ENCODE data around the gene CHD6.

The CHD6 gene

DNA sequence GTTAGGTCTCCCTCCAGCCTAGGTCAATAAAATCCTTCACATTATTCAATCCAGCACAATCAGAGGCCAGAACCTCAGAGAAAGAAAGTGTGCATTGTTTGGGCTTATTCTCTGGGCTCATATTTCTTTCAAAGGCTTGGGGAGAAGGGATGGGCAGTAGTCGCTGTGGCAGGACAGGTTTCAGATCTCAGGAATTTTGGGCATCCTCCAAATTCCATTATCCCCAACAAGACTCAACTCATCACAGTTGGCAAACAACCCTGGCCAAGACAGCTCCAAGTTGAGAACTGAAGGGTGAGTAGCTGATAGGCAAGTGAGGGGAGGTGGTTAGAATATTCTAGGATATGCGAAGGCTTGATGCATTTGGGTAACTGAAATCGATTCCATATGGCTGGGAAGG, 27.2 kb upstream of the CHD6 start:
- Histone ChIP-seq H3K27ac (replicated peaks) (no peak overlapping the region), H3K27me3 (ENCODE audit: insufficient read depth, poor library complexity, severe bottlenecking) (peaks cover 11% of the 10 kb centered on the region), H3K4me3 (replicated peaks; ENCODE audit: insufficient read depth, low read length) (no peak overlapping the region)
- no peak for TF ChIP-seq GABPA (IDR thresholded peaks at IDR 0.05; ENCODE audit: low read depth)
- TF ChIP-seq SPI1 (IDR thresholded peaks at IDR 0.05; ENCODE audit: borderline replicate concordance, low read depth) = no peak
- TF ChIP-seq, protein P1, sequence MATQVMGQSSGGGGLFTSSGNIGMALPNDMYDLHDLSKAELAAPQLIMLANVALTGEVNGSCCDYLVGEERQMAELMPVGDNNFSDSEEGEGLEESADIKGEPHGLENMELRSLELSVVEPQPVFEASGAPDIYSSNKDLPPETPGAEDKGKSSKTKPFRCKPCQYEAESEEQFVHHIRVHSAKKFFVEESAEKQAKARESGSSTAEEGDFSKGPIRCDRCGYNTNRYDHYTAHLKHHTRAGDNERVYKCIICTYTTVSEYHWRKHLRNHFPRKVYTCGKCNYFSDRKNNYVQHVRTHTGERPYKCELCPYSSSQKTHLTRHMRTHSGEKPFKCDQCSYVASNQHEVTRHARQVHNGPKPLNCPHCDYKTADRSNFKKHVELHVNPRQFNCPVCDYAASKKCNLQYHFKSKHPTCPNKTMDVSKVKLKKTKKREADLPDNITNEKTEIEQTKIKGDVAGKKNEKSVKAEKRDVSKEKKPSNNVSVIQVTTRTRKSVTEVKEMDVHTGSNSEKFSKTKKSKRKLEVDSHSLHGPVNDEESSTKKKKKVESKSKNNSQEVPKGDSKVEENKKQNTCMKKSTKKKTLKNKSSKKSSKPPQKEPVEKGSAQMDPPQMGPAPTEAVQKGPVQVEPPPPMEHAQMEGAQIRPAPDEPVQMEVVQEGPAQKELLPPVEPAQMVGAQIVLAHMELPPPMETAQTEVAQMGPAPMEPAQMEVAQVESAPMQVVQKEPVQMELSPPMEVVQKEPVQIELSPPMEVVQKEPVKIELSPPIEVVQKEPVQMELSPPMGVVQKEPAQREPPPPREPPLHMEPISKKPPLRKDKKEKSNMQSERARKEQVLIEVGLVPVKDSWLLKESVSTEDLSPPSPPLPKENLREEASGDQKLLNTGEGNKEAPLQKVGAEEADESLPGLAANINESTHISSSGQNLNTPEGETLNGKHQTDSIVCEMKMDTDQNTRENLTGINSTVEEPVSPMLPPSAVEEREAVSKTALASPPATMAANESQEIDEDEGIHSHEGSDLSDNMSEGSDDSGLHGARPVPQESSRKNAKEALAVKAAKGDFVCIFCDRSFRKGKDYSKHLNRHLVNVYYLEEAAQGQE (IDR thresholded peaks at IDR 0.05; ENCODE audit: insufficient replicate concordance, low read depth) = no peak
- no peak for TF ChIP-seq POLR2AphosphoS5 (IDR thresholded peaks at IDR 0.05; ENCODE audit: low read depth)
- TF ChIP-seq, protein P2, sequence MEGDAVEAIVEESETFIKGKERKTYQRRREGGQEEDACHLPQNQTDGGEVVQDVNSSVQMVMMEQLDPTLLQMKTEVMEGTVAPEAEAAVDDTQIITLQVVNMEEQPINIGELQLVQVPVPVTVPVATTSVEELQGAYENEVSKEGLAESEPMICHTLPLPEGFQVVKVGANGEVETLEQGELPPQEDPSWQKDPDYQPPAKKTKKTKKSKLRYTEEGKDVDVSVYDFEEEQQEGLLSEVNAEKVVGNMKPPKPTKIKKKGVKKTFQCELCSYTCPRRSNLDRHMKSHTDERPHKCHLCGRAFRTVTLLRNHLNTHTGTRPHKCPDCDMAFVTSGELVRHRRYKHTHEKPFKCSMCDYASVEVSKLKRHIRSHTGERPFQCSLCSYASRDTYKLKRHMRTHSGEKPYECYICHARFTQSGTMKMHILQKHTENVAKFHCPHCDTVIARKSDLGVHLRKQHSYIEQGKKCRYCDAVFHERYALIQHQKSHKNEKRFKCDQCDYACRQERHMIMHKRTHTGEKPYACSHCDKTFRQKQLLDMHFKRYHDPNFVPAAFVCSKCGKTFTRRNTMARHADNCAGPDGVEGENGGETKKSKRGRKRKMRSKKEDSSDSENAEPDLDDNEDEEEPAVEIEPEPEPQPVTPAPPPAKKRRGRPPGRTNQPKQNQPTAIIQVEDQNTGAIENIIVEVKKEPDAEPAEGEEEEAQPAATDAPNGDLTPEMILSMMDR (IDR thresholded peaks at IDR 0.05; ENCODE audit: insufficient read depth, low read length) = no peak
- DNase-seq (ENCODE audit: low read depth in 1 of 2, low spot score in 1 of 2) = no peak

DNA sequence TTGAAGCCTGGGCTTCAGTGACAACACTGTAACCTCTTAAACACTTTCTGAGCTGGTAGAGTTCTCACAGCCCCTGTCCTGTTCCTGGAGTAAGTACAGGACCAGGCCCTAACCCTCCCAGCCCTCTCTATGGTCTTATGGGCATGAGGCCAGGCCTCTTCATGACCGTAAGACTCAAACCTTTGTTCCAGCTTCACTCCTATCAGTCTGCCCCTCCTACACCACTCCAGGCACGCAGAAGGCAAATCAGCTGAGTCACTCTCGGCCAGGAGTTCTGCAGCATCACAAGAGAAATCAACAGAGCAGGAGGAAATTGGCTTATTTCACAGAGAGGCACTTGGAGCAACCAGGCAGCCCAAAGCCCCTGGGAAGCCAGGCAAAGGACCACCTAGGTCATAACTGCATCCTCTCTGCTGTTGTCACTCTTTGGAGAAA, 25.3 kb upstream of the CHD6 start:
- H3K4me3 ChIP-seq (replicated peaks; ENCODE audit: insufficient read depth, low read length) = no peak overlapping the region
- peak in 1 of 2 experiments; percentile 20 for DNase-seq (ENCODE audit: low read depth in 1 of 2, low spot score in 1 of 2)

DNA sequence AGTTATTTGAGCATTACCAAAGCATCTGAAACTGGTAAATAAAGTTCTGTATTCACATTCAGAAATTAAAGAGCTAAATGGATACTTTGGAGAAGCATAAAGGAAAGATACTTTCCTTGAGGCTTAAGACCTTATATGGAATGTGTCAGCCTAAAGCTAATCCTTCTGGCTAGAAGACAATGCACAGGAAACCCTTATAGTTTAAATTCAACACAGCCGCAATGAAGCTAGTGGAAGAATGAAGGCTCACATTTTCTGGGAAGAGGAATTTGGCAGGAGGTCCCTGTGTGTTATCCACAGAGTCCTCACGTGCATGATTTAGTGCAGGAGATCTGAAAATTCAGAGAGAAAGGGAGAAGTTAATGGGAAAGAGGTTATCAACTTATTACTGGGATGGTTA, 21.5 kb upstream of the CHD6 start:
- Histone ChIP-seq H3K27ac (replicated peaks) (no peak overlapping the region), H3K27me3 (ENCODE audit: insufficient read depth, poor library complexity, severe bottlenecking) (peaks cover 5% of the 10 kb centered on the region), H3K4me3 (replicated peaks; ENCODE audit: insufficient read depth, low read length) (no peak overlapping the region)
- DNase-seq (ENCODE audit: low read depth in 1 of 2, low spot score in 1 of 2) = no peak
- TF ChIP-seq GABPA (IDR thresholded peaks at IDR 0.05; ENCODE audit: low read depth) (no peak), SPI1 (IDR thresholded peaks at IDR 0.05; ENCODE audit: borderline replicate concordance, low read depth) (no peak), POLR2AphosphoS5 (IDR thresholded peaks at IDR 0.05; ENCODE audit: low read depth) (no peak)
- TF ChIP-seq, protein P2 (IDR thresholded peaks at IDR 0.05; ENCODE audit: insufficient read depth, low read length) = no peak
- TF ChIP-seq, protein P1 (IDR thresholded peaks at IDR 0.05; ENCODE audit: insufficient replicate concordance, low read depth) = no peak

More for the DNA sequence above, 25.3 kb upstream of the CHD6 start:
- no peak for TF ChIP-seq POLR2AphosphoS5 (IDR thresholded peaks at IDR 0.05; ENCODE audit: low read depth)
- TF ChIP-seq, protein P1 (IDR thresholded peaks at IDR 0.05; ENCODE audit: insufficient replicate concordance, low read depth) = no peak
- TF ChIP-seq SPI1 (IDR thresholded peaks at IDR 0.05; ENCODE audit: borderline replicate concordance, low read depth) = no peak
- TF ChIP-seq, protein P2 (IDR thresholded peaks at IDR 0.05; ENCODE audit: insufficient read depth, low read length) = no peak
- no peak for TF ChIP-seq GABPA (IDR thresholded peaks at IDR 0.05; ENCODE audit: low read depth)
- H3K27ac ChIP-seq (replicated peaks) = no peak overlapping the region
- peaks cover 11% of the 10 kb centered on the region for H3K27me3 ChIP-seq (ENCODE audit: insufficient read depth, poor library complexity, severe bottlenecking)
